Tongue (tissue), 3 donors: ENCODE measurements around the gene DCPS. TPM values are rescaled to one million over a fixed set of nuclear protein-coding genes. Genes with fewer than 3 reads are reported as not detected.
"Not testable (repeated sequence)": the region's sequence is repeated elsewhere in the genome, so short reads cannot be mapped to it uniquely, and the experiment has no call there.

Source experiments
- DNase-seq: peaks from one replicate; pipeline ENCODE4 v3.0.0-alpha.2; 2015
- small RNA-seq: library from RNA; depleted of rRNA; stranded (forward); fragments of <200 nt; gene quantifications from one replicate; pipeline ENCODE3, GENCODE V24; 2014; ENCODE audit warnings: low replicate concordance
- total RNA-seq: library from RNA; depleted of rRNA; stranded (reverse); fragments of >200 nt; gene quantifications from one replicate; pipeline ENCODE4 v1.2.3, GENCODE V29; 2014

DCPS gene
- total RNA-seq, 1 donor from 2014 or later, result 15.7 TPM

GRCh38 chr11:126385991-126386728 is 82.3 kb downstream of the DCPS start:
- DNase-seq, result no peak

- DNase-seq, result not testable (repeated sequence)
Measured at GRCh38 chr11:126386729-126387071, 82.8 kb downstream of the DCPS start.

- peak; percentile 52 for DNase-seq
Measured at GRCh38 chr11:126387857-126388256, 84.0 kb downstream of the DCPS start.

- no peak for DNase-seq
Measured at GRCh38 chr11:126390272-126390867, 86.5 kb downstream of the DCPS start.

- no peak for DNase-seq
Measured at GRCh38 chr11:126391286-126391954, 87.6 kb downstream of the DCPS start.

GRCh38 chr11:126391970-126392632 is 88.2 kb downstream of the DCPS start:
- DNase-seq, result peak; percentile 66

GRCh38 chr11:126392633-126393013 is 88.8 kb downstream of the DCPS start:
- DNase-seq, result no peak

- DNase-seq, result no peak
Measured at GRCh38 chr11:126393143-126393542, 89.3 kb downstream of the DCPS start.

- no peak for DNase-seq
Measured at GRCh38 chr11:126394036-126394435, 90.2 kb downstream of the DCPS start.

GRCh38 chr11:126394634-126395072 is 90.8 kb downstream of the DCPS start:
- not testable (repeated sequence) for DNase-seq

Small RNAs within 50 kb of the gene (small RNA-seq; reads per million reads assigned to genes)
- not detected for gene AP001318.3

Other genes starting within 250 kb of the DCPS start
- 35.2 TPM for gene CDON, start 241.2 kb upstream of the DCPS start, total RNA-seq
- gene RPUSD4, start 92.4 kb upstream of the DCPS start, total RNA-seq, result 58.2 TPM
- 17.1 TPM for gene FAM118B, start 92.3 kb upstream of the DCPS start, total RNA-seq
- gene SRPRA, start 35.2 kb upstream of the DCPS start, total RNA-seq, result 56.4 TPM
- 20.9 TPM for gene FOXRED1, start 34.9 kb upstream of the DCPS start, total RNA-seq
- 4.5 TPM for gene TIRAP, start 21.0 kb upstream of the DCPS start, total RNA-seq
- gene ST3GAL4, start 51.6 kb downstream of the DCPS start, total RNA-seq, result 30.9 TPM